ENCODE data around the gene KCNJ5.

KCNJ5 gene

DNA sequence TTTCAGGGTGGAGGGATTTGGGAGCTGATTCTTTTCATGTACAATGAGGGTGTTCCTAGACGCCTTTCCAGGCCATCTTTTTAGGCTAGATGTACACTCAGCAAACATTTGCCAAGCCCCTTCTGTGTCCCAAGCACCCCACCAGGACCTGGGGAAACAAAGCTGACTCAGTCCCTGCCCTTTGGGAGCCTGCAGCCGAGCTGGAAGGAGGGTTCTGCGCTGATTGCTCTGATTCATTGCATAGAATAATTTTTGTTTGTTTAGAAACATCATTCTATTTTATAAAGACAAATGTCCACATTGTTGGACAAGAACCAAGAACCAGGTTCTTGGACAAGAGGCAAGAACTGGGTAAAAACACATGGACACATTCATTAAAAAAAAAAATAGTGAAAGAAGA is 34.8 kb downstream of the KCNJ5 start:
- no peak for TF ChIP-seq CEBPB (IDR thresholded peaks at IDR 0.05)
- TF ChIP-seq EP300 (IDR thresholded peaks at IDR 0.05; ENCODE audit: borderline replicate concordance) = 0 out of 2 replicates have a peak, but pooled peaks have one; percentile 29
- TF ChIP-seq NFIC (IDR thresholded peaks at IDR 0.05) = no peak

DNA sequence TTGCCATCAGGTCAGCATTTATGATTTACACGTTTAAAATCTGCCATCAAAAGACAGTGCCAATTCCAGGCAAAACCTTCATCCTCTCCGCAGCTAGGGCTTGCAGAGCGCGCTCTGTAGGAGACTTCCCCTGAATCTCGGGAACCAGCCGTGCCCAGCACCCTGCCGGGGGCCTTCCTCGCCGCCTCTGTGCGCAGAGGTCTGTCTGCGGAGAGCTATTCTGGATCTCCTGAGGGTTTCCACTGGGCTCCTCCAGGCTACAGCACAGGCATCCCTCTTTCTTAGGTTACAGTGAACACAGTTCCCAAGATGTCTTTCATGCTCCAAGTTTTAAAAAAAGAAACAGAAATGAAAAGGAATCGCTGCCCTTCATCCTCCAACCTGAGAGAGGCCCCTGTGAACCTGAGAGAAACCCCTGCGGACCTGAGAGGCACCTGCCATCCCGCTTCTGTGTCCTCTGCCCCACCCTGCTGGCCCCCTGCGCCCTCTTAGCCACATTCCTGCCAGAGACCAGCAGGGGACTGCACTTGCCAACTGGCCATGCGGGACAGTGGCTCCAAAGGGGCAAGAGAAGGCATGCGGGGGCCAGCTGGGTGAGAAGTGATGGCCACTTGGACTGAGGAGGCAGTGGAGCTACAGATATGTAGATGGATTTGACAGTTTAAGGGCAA is 35.4 kb downstream of the KCNJ5 start:
- no peak for TF ChIP-seq CREB1 (IDR thresholded peaks at IDR 0.05; ENCODE audit: low read depth)
- peak; percentile 52; the same call in 1 of the 2 replicates for TF ChIP-seq ZBTB7A (IDR thresholded peaks at IDR 0.05; ENCODE audit: low read depth)
- peak; percentile 89 for TF ChIP-seq EP300 (IDR thresholded peaks at IDR 0.05; ENCODE audit: borderline replicate concordance)
- TF ChIP-seq FOXM1 (IDR thresholded peaks at IDR 0.05; ENCODE audit: borderline replicate concordance, low read depth) = peak; percentile 77; the same call in 1 of the 2 replicates
- TF ChIP-seq TEAD4 (IDR thresholded peaks at IDR 0.05) = peak; percentile 87
- peak; percentile 84 for TF ChIP-seq NFIC (IDR thresholded peaks at IDR 0.05)
- TF ChIP-seq TAF1 (IDR thresholded peaks at IDR 0.05; ENCODE audit: low read depth) = 0 out of 2 replicates have a peak, but pooled peaks have one; percentile 18
- TF ChIP-seq, protein P1, sequence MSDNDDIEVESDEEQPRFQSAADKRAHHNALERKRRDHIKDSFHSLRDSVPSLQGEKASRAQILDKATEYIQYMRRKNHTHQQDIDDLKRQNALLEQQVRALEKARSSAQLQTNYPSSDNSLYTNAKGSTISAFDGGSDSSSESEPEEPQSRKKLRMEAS (IDR thresholded peaks at IDR 0.05) = no peak; the same call in none of the 2 replicates
- TF ChIP-seq EGR1 (IDR thresholded peaks at IDR 0.05) = no peak
- TF ChIP-seq YY1 (IDR thresholded peaks at IDR 0.05; ENCODE audit: low read depth) = no peak
- TF ChIP-seq CEBPB (IDR thresholded peaks at IDR 0.05) = no peak
- peak; percentile 91 for TF ChIP-seq TCF12 (IDR thresholded peaks at IDR 0.05; ENCODE audit: low read depth)
- TF ChIP-seq, protein P2, sequence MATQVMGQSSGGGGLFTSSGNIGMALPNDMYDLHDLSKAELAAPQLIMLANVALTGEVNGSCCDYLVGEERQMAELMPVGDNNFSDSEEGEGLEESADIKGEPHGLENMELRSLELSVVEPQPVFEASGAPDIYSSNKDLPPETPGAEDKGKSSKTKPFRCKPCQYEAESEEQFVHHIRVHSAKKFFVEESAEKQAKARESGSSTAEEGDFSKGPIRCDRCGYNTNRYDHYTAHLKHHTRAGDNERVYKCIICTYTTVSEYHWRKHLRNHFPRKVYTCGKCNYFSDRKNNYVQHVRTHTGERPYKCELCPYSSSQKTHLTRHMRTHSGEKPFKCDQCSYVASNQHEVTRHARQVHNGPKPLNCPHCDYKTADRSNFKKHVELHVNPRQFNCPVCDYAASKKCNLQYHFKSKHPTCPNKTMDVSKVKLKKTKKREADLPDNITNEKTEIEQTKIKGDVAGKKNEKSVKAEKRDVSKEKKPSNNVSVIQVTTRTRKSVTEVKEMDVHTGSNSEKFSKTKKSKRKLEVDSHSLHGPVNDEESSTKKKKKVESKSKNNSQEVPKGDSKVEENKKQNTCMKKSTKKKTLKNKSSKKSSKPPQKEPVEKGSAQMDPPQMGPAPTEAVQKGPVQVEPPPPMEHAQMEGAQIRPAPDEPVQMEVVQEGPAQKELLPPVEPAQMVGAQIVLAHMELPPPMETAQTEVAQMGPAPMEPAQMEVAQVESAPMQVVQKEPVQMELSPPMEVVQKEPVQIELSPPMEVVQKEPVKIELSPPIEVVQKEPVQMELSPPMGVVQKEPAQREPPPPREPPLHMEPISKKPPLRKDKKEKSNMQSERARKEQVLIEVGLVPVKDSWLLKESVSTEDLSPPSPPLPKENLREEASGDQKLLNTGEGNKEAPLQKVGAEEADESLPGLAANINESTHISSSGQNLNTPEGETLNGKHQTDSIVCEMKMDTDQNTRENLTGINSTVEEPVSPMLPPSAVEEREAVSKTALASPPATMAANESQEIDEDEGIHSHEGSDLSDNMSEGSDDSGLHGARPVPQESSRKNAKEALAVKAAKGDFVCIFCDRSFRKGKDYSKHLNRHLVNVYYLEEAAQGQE (IDR thresholded peaks at IDR 0.05; ENCODE audit: low read depth) = no peak
- TF ChIP-seq, protein P3, sequence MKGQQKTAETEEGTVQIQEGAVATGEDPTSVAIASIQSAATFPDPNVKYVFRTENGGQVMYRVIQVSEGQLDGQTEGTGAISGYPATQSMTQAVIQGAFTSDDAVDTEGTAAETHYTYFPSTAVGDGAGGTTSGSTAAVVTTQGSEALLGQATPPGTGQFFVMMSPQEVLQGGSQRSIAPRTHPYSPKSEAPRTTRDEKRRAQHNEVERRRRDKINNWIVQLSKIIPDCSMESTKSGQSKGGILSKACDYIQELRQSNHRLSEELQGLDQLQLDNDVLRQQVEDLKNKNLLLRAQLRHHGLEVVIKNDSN (IDR thresholded peaks at IDR 0.05) = no peak
- no peak for TF ChIP-seq RAD21 (IDR thresholded peaks at IDR 0.05; ENCODE audit: low read depth)

DNA sequence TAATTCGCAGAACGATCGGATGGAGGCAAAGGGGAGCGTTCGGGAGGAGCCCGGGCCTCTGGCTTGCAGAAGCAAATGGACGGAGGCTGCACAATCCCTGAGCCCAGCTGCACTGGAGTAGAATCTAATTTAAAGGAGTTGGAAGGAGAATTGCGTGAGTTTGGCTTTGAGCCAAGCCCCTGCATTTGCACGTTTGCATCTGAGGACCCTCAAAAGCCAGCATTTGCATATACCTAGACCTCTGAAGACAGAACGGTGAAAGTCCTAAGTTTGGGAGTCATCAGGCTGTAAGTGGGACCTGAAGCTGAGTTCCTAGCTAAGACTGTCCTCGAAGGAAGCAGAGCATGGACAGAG is 35.9 kb downstream of the KCNJ5 start:
- TF ChIP-seq NFIC (IDR thresholded peaks at IDR 0.05) (peak; percentile 8; the same call in 1 of the 2 replicates), TEAD4 (IDR thresholded peaks at IDR 0.05) (no peak), CEBPB (IDR thresholded peaks at IDR 0.05) (no peak)

DNA sequence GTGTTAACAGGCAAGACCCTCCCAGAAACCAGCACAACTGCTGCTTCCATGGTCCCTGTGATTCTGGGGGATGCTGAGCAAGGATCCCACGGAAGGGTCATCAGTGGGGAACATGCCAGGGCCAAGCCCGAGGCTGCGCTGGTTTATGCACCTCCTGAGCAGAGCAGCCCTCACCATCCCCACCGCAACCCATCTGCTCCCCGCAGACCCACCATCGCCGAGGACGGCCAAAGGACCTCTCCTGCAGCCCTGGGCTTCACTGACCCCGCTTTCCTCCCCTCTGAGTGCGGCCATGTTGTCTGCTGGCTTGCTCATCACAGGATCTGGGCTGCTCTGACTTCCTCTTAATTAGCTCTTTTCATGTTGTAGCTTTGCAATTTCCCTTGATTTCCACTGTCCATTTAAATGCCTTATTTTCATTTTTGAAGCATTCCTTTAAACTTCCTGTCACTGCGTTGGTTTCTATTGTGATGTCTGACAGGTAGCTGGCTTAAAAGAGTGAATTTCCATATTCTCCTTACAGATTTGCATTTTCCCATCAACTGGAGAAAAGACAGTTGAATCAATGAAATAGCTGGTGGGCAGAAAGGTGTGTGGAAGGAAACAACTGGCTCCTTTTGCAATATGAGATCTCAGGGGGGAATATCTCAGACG is 36.7 kb downstream of the KCNJ5 start:
- TF ChIP-seq YY1 (IDR thresholded peaks at IDR 0.05; ENCODE audit: low read depth) = peak; percentile 67; the same call in 1 of the 2 replicates
- TF ChIP-seq RAD21 (IDR thresholded peaks at IDR 0.05; ENCODE audit: low read depth) = no peak
- no peak for TF ChIP-seq CEBPB (IDR thresholded peaks at IDR 0.05)
- no peak for TF ChIP-seq TAF1 (IDR thresholded peaks at IDR 0.05; ENCODE audit: low read depth)
- TF ChIP-seq, protein P1 (IDR thresholded peaks at IDR 0.05) = peak; percentile 2; the same call in 1 of the 2 replicates

DNA sequence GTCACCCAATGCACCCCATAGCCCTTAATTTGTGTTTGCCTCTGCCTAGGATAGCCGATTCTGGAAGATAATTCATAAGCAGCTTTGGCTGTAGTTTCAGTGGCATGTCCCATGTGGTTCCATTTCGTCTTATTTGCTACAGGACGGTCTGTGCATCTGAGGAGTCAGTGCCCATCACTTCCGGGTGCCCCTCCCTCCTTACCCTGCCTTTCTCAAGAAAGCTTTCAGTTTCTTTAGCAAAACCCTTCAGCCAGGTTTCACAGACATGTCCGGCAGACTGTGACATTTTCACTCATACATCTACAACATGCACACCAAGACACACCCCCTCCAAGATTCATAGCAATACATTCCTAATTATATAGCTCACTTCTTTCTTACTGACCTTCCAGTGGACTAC is 37.2 kb downstream of the KCNJ5 start:
- TF ChIP-seq CEBPB (IDR thresholded peaks at IDR 0.05) (no peak), CREB1 (IDR thresholded peaks at IDR 0.05; ENCODE audit: low read depth) (no peak), EGR1 (IDR thresholded peaks at IDR 0.05) (no peak), TCF12 (IDR thresholded peaks at IDR 0.05; ENCODE audit: low read depth) (no peak), YY1 (IDR thresholded peaks at IDR 0.05; ENCODE audit: low read depth) (no peak), ZBTB7A (IDR thresholded peaks at IDR 0.05; ENCODE audit: low read depth) (no peak), EP300 (IDR thresholded peaks at IDR 0.05; ENCODE audit: borderline replicate concordance) (no peak), FOXM1 (IDR thresholded peaks at IDR 0.05; ENCODE audit: borderline replicate concordance, low read depth) (no peak), NFIC (IDR thresholded peaks at IDR 0.05) (no peak), RAD21 (IDR thresholded peaks at IDR 0.05; ENCODE audit: low read depth) (no peak), TEAD4 (IDR thresholded peaks at IDR 0.05) (no peak), TAF1 (IDR thresholded peaks at IDR 0.05; ENCODE audit: low read depth) (no peak)
- TF ChIP-seq, protein P2 (IDR thresholded peaks at IDR 0.05; ENCODE audit: low read depth) = no peak
- TF ChIP-seq, protein P3 (IDR thresholded peaks at IDR 0.05) = no peak
- TF ChIP-seq, protein P1 (IDR thresholded peaks at IDR 0.05) = no peak
